Esophagus mucosa (tissue), 1 donor: Measurements from ENCODE around the gene CACNA1D. TPM values are rescaled to one million over a fixed set of nuclear protein-coding genes. Genes with fewer than 3 reads are reported as not detected.
"Not testable (repeated sequence)": the region's sequence is repeated elsewhere in the genome, so short reads cannot be mapped to it uniquely, and the experiment has no call there.

ENCODE experiments used
- ATAC-seq: fragments of 200-7000 bp; cut with Tn5 transposase; one replicate; pipeline ENCODE4 v1.9.1; 2020
- total RNA-seq: library from RNA; stranded (reverse); gene quantifications from one replicate; pipeline ENCODE4 v1.2.4, GENCODE V29; 2023
- donor health status: DM: yes; HTN: yes; CAD: no.

The CACNA1D gene
- total RNA-seq, 1 donor from 2014 or later = 0.52 TPM

- ATAC-seq = no peak
Measured at GRCh38 chr3:53659996-53660395, 165.6 kb downstream of the CACNA1D start.

GRCh38 chr3:53661480-53661879, 167.1 kb downstream of the CACNA1D start:
- no peak for ATAC-seq

GRCh38 chr3:53664812-53665211, 170.4 kb downstream of the CACNA1D start:
- not testable (repeated sequence) for ATAC-seq

GRCh38 chr3:53665608-53666425, 171.4 kb downstream of the CACNA1D start:
- ATAC-seq = no peak

GRCh38 chr3:53668872-53669271, 174.5 kb downstream of the CACNA1D start:
- ATAC-seq = no peak

- ATAC-seq = no peak
Measured at GRCh38 chr3:53670721-53671120, 176.3 kb downstream of the CACNA1D start.

GRCh38 chr3:53671192-53671960, 177.0 kb downstream of the CACNA1D start:
- ATAC-seq = no peak

- no peak for ATAC-seq
Measured at GRCh38 chr3:53671961-53672299, 177.5 kb downstream of the CACNA1D start.

- no peak for ATAC-seq
Measured at GRCh38 chr3:53672981-53673380, 178.6 kb downstream of the CACNA1D start.

- no peak for ATAC-seq
Measured at GRCh38 chr3:53673722-53674350, 179.4 kb downstream of the CACNA1D start.

GRCh38 chr3:53674582-53674981, 180.2 kb downstream of the CACNA1D start:
- ATAC-seq = no peak

- ATAC-seq = no peak
Measured at GRCh38 chr3:53675022-53675697, 180.7 kb downstream of the CACNA1D start.

GRCh38 chr3:53675942-53676341, 181.5 kb downstream of the CACNA1D start:
- no peak for ATAC-seq

- no peak for ATAC-seq
Measured at GRCh38 chr3:53677413-53677812, 183.0 kb downstream of the CACNA1D start.

GRCh38 chr3:53680028-53680427, 185.6 kb downstream of the CACNA1D start:
- no peak for ATAC-seq

- ATAC-seq = no peak
Measured at GRCh38 chr3:53682807-53683206, 188.4 kb downstream of the CACNA1D start.

- ATAC-seq = no peak
Measured at GRCh38 chr3:53688066-53688465, 193.7 kb downstream of the CACNA1D start.

- ATAC-seq = no peak
Measured at GRCh38 chr3:53688989-53689388, 194.6 kb downstream of the CACNA1D start.

- no peak for ATAC-seq
Measured at GRCh38 chr3:53689681-53690080, 195.3 kb downstream of the CACNA1D start.

GRCh38 chr3:53690521-53690920, 196.1 kb downstream of the CACNA1D start:
- ATAC-seq = no peak

- no peak for ATAC-seq
Measured at GRCh38 chr3:53691349-53691748, 196.9 kb downstream of the CACNA1D start.

GRCh38 chr3:53691885-53692284, 197.5 kb downstream of the CACNA1D start:
- no peak for ATAC-seq

GRCh38 chr3:53693451-53693850, 199.0 kb downstream of the CACNA1D start:
- no peak for ATAC-seq
